Measurements from ENCODE around the gene CNPY1.

The CNPY1 gene

GRCh38 chr7:155486783-155487508 is 59.4 kb downstream of the CNPY1 start:
- no peak for DNase-seq

- DNase-seq, result no peak
Observed at GRCh38 chr7:155484483-155485399, 61.6 kb downstream of the CNPY1 start.

GRCh38 chr7:155483868-155484325 is 62.5 kb downstream of the CNPY1 start:
- DNase-seq, result no peak

- DNase-seq, result no peak
Observed at GRCh38 chr7:155483245-155483644, 63.1 kb downstream of the CNPY1 start.

GRCh38 chr7:155482511-155483183 is 63.7 kb downstream of the CNPY1 start:
- DNase-seq, result no peak

- DNase-seq, result no peak
Observed at GRCh38 chr7:155481764-155482163, 64.6 kb downstream of the CNPY1 start.

GRCh38 chr7:155477476-155477875 is 68.9 kb downstream of the CNPY1 start:
- no peak for DNase-seq

- no peak for DNase-seq
Observed at GRCh38 chr7:155471718-155472117, 74.6 kb downstream of the CNPY1 start.

GRCh38 chr7:155470686-155471638 is 75.4 kb downstream of the CNPY1 start:
- DNase-seq, result no peak

GRCh38 chr7:155470186-155470487 is 76.2 kb downstream of the CNPY1 start:
- no peak for DNase-seq

- DNase-seq, result no peak
Observed at GRCh38 chr7:155469311-155470185, 76.8 kb downstream of the CNPY1 start.

- DNase-seq, result no peak
Observed at GRCh38 chr7:155468785-155469148, 77.6 kb downstream of the CNPY1 start.

GRCh38 chr7:155467846-155468784 is 78.2 kb downstream of the CNPY1 start:
- DNase-seq, result no peak

- DNase-seq, result peak; percentile 36 to 58
Observed at GRCh38 chr7:155466814-155467733, 79.3 kb downstream of the CNPY1 start.

- no peak for DNase-seq
Observed at GRCh38 chr7:155466142-155466813, 80.1 kb downstream of the CNPY1 start.

- DNase-seq, result no peak
Observed at GRCh38 chr7:155465761-155466141, 80.6 kb downstream of the CNPY1 start.

GRCh38 chr7:155464948-155465739 is 81.2 kb downstream of the CNPY1 start:
- no peak for DNase-seq

- no peak for DNase-seq
Observed at GRCh38 chr7:155464183-155464582, 82.2 kb downstream of the CNPY1 start.
